HEK293T (cell line): ENCODE measurements around the gene VAV1.

Experiments used
- FOXA1 ChIP-seq: fragments of 450-650 bp; IDR thresholded peaks from 2 replicates; pipeline ENCODE4 v1.6.1; 2016; ENCODE audit warnings: mild to moderate bottlenecking
- NFRKB ChIP-seq: fragments of 450-650 bp; IDR thresholded peaks from 2 replicates; pipeline ENCODE4 v1.6.1; 2016; ENCODE audit warnings: mild to moderate bottlenecking, moderate library complexity

- TF ChIP-seq NFRKB (no peak), FOXA1 (no peak)
Measured at GRCh38 chr19:6856749-6857372, 84.4 kb downstream of the VAV1 start.
